MM.1S (cell line): ENCODE data around the gene LEP.

ENCODE experiments used
- DNase-seq: peaks from one replicate; pipeline ENCODE4 v3.0.0-alpha.2; 2015
- H2AFZ ChIP-seq: fragments of 300-600 bp; sonication (generic); 2 replicates; pipeline ENCODE4 v1.6.0; 2016; ENCODE audit warnings: antibody characterized with exemption, low read length
- H3F3A ChIP-seq: fragments of 300-600 bp; sonication (generic); 2 replicates; pipeline ENCODE4 v1.6.1; 2016; ENCODE audit warnings: mild to moderate bottlenecking, antibody characterized with exemption, low read length, moderate library complexity, mixed read lengths; ENCODE audit not compliant: insufficient read depth
- H3K27ac ChIP-seq: fragments of 300-600 bp; sonication (generic); 2 replicates; pipeline ENCODE4 v1.5.1; 2016; ENCODE audit warnings: mild to moderate bottlenecking, low read length
- H3K27me3 ChIP-seq: fragments of 300-600 bp; sonication (generic); replicated peaks from 2 replicates; pipeline ENCODE4 v1.6.0; 2016; ENCODE audit warnings: low read length; ENCODE audit not compliant: insufficient read depth
- H3K36me3 ChIP-seq: fragments of 300-600 bp; sonication (generic); replicated peaks from 2 replicates; pipeline ENCODE4 v1.6.1; 2016; ENCODE audit warnings: mild to moderate bottlenecking, low read length, mixed read lengths; ENCODE audit not compliant: insufficient read depth
- H3K4me1 ChIP-seq: fragments of 300-600 bp; sonication (generic); 2 replicates; pipeline ENCODE4 v1.6.1; 2016; ENCODE audit warnings: low read length, mixed read lengths
- H3K4me2 ChIP-seq: fragments of 300-600 bp; sonication (generic); 2 replicates; pipeline ENCODE4 v1.6.0; 2016; ENCODE audit warnings: low read depth, low read length
- H3K4me3 ChIP-seq: fragments of 300-600 bp; sonication (generic); 2 replicates; pipeline ENCODE4 v1.5.1; 2016; ENCODE audit warnings: low read length, mixed read lengths
- H3K79me2 ChIP-seq: fragments of 300-600 bp; sonication (generic); 2 replicates; pipeline ENCODE4 v1.6.1; 2016; ENCODE audit warnings: mixed run types, low read length, mixed read lengths
- H3K9ac ChIP-seq: fragments of 300-600 bp; sonication (generic); 2 replicates; pipeline ENCODE4 v1.6.1; 2016; ENCODE audit warnings: low read length, mixed read lengths
- H3K9me2 ChIP-seq: fragments of 300-600 bp; sonication (generic); replicated peaks from 2 replicates; pipeline ENCODE4 v1.6.1; 2016; ENCODE audit warnings: mild to moderate bottlenecking, low read length, mixed read lengths; ENCODE audit not compliant: insufficient read depth
- H3K9me3 ChIP-seq: fragments of 300-600 bp; sonication (generic); replicated peaks from 2 replicates; pipeline ENCODE4 v1.6.1; 2016; ENCODE audit warnings: mild to moderate bottlenecking, low read length, mixed read lengths; ENCODE audit not compliant: insufficient read depth
- H4K20me1 ChIP-seq: fragments of 300-600 bp; sonication (generic); 2 replicates; pipeline ENCODE4 v1.6.1; 2016; ENCODE audit warnings: mild to moderate bottlenecking, low read length, moderate library complexity, mixed read lengths; ENCODE audit not compliant: insufficient read depth
- CTCF ChIP-seq: fragments of 300-600 bp; sonication (generic); IDR thresholded peaks from 2 replicates; pipeline ENCODE4 v1.5.1; 2016; ENCODE audit warnings: antibody characterized with exemption, low read length, mixed read lengths
- EZH2 ChIP-seq: fragments of 300-600 bp; sonication (generic); optimal IDR thresholded peaks from 2 replicates; pipeline ENCODE3; 2017; ENCODE audit warnings: low read depth, mild to moderate bottlenecking, antibody characterized with exemption, low read length, mixed read lengths
- EZH2phosphoT487 ChIP-seq: fragments of 300-600 bp; sonication (generic); IDR thresholded peaks from 2 replicates; pipeline ENCODE4 v1.6.1; 2018; ENCODE audit warnings: antibody characterized with exemption, low read length

The LEP gene

GRCh38 chr7:128259131-128260061 is 18.3 kb downstream of the LEP start:
- no peaks in the 10 kb centered on the region for H3K4me1 ChIP-seq
- H3K9me2 ChIP-seq, result no peaks in the 10 kb centered on the region
- H4K20me1 ChIP-seq, result no peaks in the 10 kb centered on the region
- no peaks in the 10 kb centered on the region for H3K36me3 ChIP-seq
- TF ChIP-seq EZH2 (no peak), CTCF (no peak), EZH2phosphoT487 (no peak)
- no peak overlapping the region for H3K4me3 ChIP-seq
- no peaks in the 10 kb centered on the region for H3K27me3 ChIP-seq
- H2AFZ ChIP-seq, result no peak overlapping the region
- H3K9ac ChIP-seq, result no peak overlapping the region
- no peak overlapping the region for H3K27ac ChIP-seq
- no peaks in the 10 kb centered on the region for H3K79me2 ChIP-seq
- H3K9me3 ChIP-seq, result no peaks in the 10 kb centered on the region
- no peak for DNase-seq
- no peak overlapping the region for H3K4me2 ChIP-seq
- H3F3A ChIP-seq, result no peaks in the 10 kb centered on the region

- H3K9me2 ChIP-seq, result no peaks in the 10 kb centered on the region
- no peak overlapping the region for H3K27ac ChIP-seq
- H2AFZ ChIP-seq, result no peak overlapping the region
- H3K4me1 ChIP-seq, result no peaks in the 10 kb centered on the region
- TF ChIP-seq EZH2phosphoT487 (no peak), EZH2 (no peak), CTCF (no peak)
- H3F3A ChIP-seq, result no peaks in the 10 kb centered on the region
- H3K9me3 ChIP-seq, result no peaks in the 10 kb centered on the region
- no peaks in the 10 kb centered on the region for H4K20me1 ChIP-seq
- H3K9ac ChIP-seq, result no peak overlapping the region
- no peaks in the 10 kb centered on the region for H3K27me3 ChIP-seq
- H3K36me3 ChIP-seq, result no peaks in the 10 kb centered on the region
- no peaks in the 10 kb centered on the region for H3K79me2 ChIP-seq
- no peak overlapping the region for H3K4me2 ChIP-seq
- DNase-seq, result no peak
- H3K4me3 ChIP-seq, result no peak overlapping the region
These were observed 19.2 kb downstream of the LEP start for GRCh38 chr7:128260069-128260795.

GRCh38 chr7:128262273-128263028 is 21.4 kb downstream of the LEP start:
- Histone ChIP-seq H3K79me2 (no peaks in the 10 kb centered on the region), H3K4me2 (no peak overlapping the region), H3K4me1 (no peaks in the 10 kb centered on the region), H3F3A (no peaks in the 10 kb centered on the region), H4K20me1 (no peaks in the 10 kb centered on the region), H3K36me3 (no peaks in the 10 kb centered on the region), H3K9me2 (no peaks in the 10 kb centered on the region), H3K27ac (no peak overlapping the region), H3K27me3 (no peaks in the 10 kb centered on the region), H2AFZ (no peak overlapping the region), H3K9me3 (no peaks in the 10 kb centered on the region), H3K9ac (no peak overlapping the region), H3K4me3 (no peak overlapping the region)
- DNase-seq, result no peak
- TF ChIP-seq CTCF (no peak), EZH2 (no peak), EZH2phosphoT487 (no peak)
